HEK293 (cell line): ENCODE measurements around the gene SLBP.

ENCODE experiments used
- CTCF ChIA-PET: fragments of 350-600 bp; formaldehyde crosslinking; extraction: SDS; loops from one replicate; lab custom pipeline; 2021; ENCODE audit warnings: antibody characterized with exemption; lab: Yijun Ruan, JAX
- POLR2A ChIA-PET: fragments of 300-600 bp; formaldehyde crosslinking; extraction: SDS; loops from one replicate; lab custom pipeline; 2020; ENCODE audit warnings: antibody characterized with exemption, inconsistent platforms; lab: Yijun Ruan, JAX
- H3K27ac ChIP-seq: fragments of 200-500 bp; sonication (Bioruptor generic); 2 replicates; pipeline ENCODE4 v1.5.1; 2014; ENCODE audit warnings: low read depth, low read length, control low read depth, inconsistent platforms; ENCODE audit errors: extremely low read depth
- H3K36me3 ChIP-seq, 2 experiments: fragments of 200-500 bp in 1 of 2; sonication (Bioruptor generic) in 1 of 2; 1 replicate in 1 of 2; 2 replicates in 1 of 2; pipeline ENCODE4 v1.5.1; 2014 to 2017; ENCODE audit warnings: inconsistent platforms in 2 of 2, low read length in 2 of 2; ENCODE audit not compliant: control insufficient read depth in 2 of 2, insufficient read depth in 1 of 2
- H3K4me1 ChIP-seq: fragments of 200-500 bp; sonication (Bioruptor generic); 2 replicates; pipeline ENCODE4 v1.5.1; 2014; ENCODE audit warnings: mild to moderate bottlenecking, low read length, inconsistent platforms; ENCODE audit not compliant: control insufficient read depth, insufficient read depth
- H3K4me3 ChIP-seq: 2 replicates; pipeline ENCODE4 v1.5.1; 2011; ENCODE audit warnings: low read depth, mild to moderate bottlenecking, control low read depth, low read length, moderate library complexity
- H3K9me3 ChIP-seq: fragments of 200-500 bp; sonication (Bioruptor generic); 2 replicates; pipeline ENCODE4 v1.5.1; 2014; ENCODE audit warnings: low read depth, low read length, inconsistent platforms; ENCODE audit not compliant: control insufficient read depth, insufficient read depth
- EGR2 ChIP-seq: fragments of 450-650 bp; formaldehyde crosslinking; IDR thresholded peaks from 2 replicates; pipeline ENCODE4 v1.5.1; 2016; ENCODE audit warnings: low read depth, missing biosample characterization, missing genetic modification characterization
- SETDB1 ChIP-seq: IDR thresholded peaks from one replicate; pipeline ENCODE4 v1.6.1; 2017; ENCODE audit warnings: mild to moderate bottlenecking, low read length, moderate library complexity, mixed read lengths; ENCODE audit not compliant: insufficient read length
- ZBTB20 ChIP-seq: fragments of 450-650 bp; formaldehyde crosslinking; IDR thresholded peaks from 2 replicates; pipeline ENCODE4 v1.5.1; 2016; ENCODE audit warnings: missing biosample characterization, missing genetic modification characterization
- ZFP69B ChIP-seq: fragments of 450-650 bp; formaldehyde crosslinking; IDR thresholded peaks from 2 replicates; pipeline ENCODE4 v1.5.1; 2016; ENCODE audit warnings: missing biosample characterization, missing genetic modification characterization
- ZNF292 ChIP-seq: fragments of 450-650 bp; formaldehyde crosslinking; IDR thresholded peaks from 2 replicates; pipeline ENCODE4 v1.5.1; 2016; ENCODE audit warnings: low read depth, missing biosample characterization, missing genetic modification characterization, borderline replicate concordance
- ZNF433 ChIP-seq: fragments of 450-650 bp; formaldehyde crosslinking; IDR thresholded peaks from 2 replicates; pipeline ENCODE4 v1.5.1; 2016; ENCODE audit warnings: missing biosample characterization, missing genetic modification characterization, low read depth
- ZNF549 ChIP-seq: fragments of 450-650 bp; IDR thresholded peaks from 2 replicates; pipeline ENCODE4 v1.5.1; 2018; ENCODE audit warnings: missing biosample characterization, missing genetic modification characterization, mild to moderate bottlenecking, inconsistent platforms, moderate library complexity
- ZNF560 ChIP-seq: fragments of 450-650 bp; formaldehyde crosslinking; IDR thresholded peaks from 2 replicates; pipeline ENCODE4 v1.5.1; 2017; ENCODE audit warnings: missing biosample characterization, missing genetic modification characterization, borderline replicate concordance
- ZNF626 ChIP-seq: fragments of 450-650 bp; sonication (Bioruptor Pico); formaldehyde crosslinking; IDR thresholded peaks from 2 replicates; pipeline ENCODE4 v1.5.1; 2018; ENCODE audit warnings: missing biosample characterization, missing genetic modification characterization, inconsistent platforms
- ZNF747 ChIP-seq: fragments of 450-650 bp; formaldehyde crosslinking; IDR thresholded peaks from 2 replicates; pipeline ENCODE4 v1.5.1; 2016; ENCODE audit warnings: missing biosample characterization, missing genetic modification characterization
- ZNF785 ChIP-seq: fragments of 450-650 bp; formaldehyde crosslinking; IDR thresholded peaks from 2 replicates; pipeline ENCODE4 v1.5.1; 2016; ENCODE audit warnings: missing biosample characterization, missing genetic modification characterization
- ZNF830 ChIP-seq: fragments of 450-650 bp; IDR thresholded peaks from 2 replicates; pipeline ENCODE4 v1.5.0; 2018; ENCODE audit warnings: missing biosample characterization, missing genetic modification characterization, low read depth, mild to moderate bottlenecking, moderate library complexity
- TF ChIP-seq, protein P1 (sequence below): fragments of 450-650 bp; formaldehyde crosslinking; IDR thresholded peaks from 2 replicates; pipeline ENCODE4 v1.5.1; 2016; ENCODE audit warnings: missing biosample characterization, missing genetic modification characterization
- TF ChIP-seq, protein P2 (sequence below): fragments of 450-650 bp; formaldehyde crosslinking; IDR thresholded peaks from 2 replicates; pipeline ENCODE4 v1.5.1; 2016; ENCODE audit warnings: missing biosample characterization, missing genetic modification characterization
- TF ChIP-seq, protein P3 (sequence below): fragments of 450-650 bp; IDR thresholded peaks from 2 replicates; pipeline ENCODE4 v1.5.1; 2018; ENCODE audit warnings: missing biosample characterization, mild to moderate bottlenecking, missing genetic modification characterization
- TF ChIP-seq, protein P4 (sequence below): fragments of 450-650 bp; formaldehyde crosslinking; IDR thresholded peaks from 2 replicates; pipeline ENCODE4 v1.5.1; 2016; ENCODE audit warnings: missing biosample characterization, missing genetic modification characterization
- TF ChIP-seq, protein P5 (sequence below): fragments of 450-650 bp; formaldehyde crosslinking; IDR thresholded peaks from 2 replicates; pipeline ENCODE4 v1.5.1; 2017; ENCODE audit warnings: missing biosample characterization, missing genetic modification characterization
- TF ChIP-seq, protein P6 (sequence below): fragments of 450-650 bp; formaldehyde crosslinking; conservative IDR thresholded peaks from 2 replicates; pipeline ENCODE4 v1.5.1; 2016; ENCODE audit warnings: low read depth, missing biosample characterization, missing genetic modification characterization
- TF ChIP-seq, protein P7 (sequence below): fragments of 450-650 bp; formaldehyde crosslinking; IDR thresholded peaks from 2 replicates; pipeline ENCODE4 v1.5.1; 2016; ENCODE audit warnings: missing biosample characterization, missing genetic modification characterization

SLBP gene

DNA sequence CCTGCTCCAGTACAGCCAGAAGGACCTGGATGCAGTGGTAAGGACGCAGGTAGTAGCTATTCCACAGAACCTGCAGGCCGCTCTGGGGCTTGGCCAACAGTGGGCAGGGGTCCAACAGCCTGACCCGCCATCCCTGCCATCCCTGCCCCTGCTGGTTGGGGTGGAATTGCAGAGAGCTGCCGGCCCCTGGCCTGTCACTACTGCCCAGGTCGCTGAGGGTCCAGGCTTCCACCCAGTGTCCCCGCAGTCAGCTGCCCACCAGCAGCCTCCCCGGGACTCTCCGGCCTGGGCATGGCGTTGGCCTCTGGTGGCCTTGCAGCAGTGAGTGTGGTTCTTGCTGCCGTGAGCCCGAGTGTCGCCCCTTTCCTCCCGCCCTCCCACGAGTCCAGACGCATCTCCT lies 25.5 kb upstream of the SLBP start:
- Histone ChIP-seq H3K4me3 (no peak overlapping the region), H3K36me3 (peaks cover 17 to 100% of the 10 kb centered on the region in 2 experiments; a peak in 2 of 3 replicates), H3K9me3 (no peaks in the 10 kb centered on the region), H3K27ac (no peak overlapping the region), H3K4me1 (no peaks in the 10 kb centered on the region)
- ChIA-PET CTCF (no interaction called here), POLR2A (interaction anchor here (0.6 kb wide), 1 partner anchor 131 kb away, joined by 6 read pairs; no protein-coding TSS in a partner anchor)
- TF ChIP-seq ZNF785 (tag by site-specific recombination) (no peak), ZNF830 (tag by site-specific recombination) (no peak), ZNF626 (tag by site-specific recombination) (no peak), ZNF433 (tag by site-specific recombination) (no peak), ZNF292 (tag by site-specific recombination) (no peak)

DNA sequence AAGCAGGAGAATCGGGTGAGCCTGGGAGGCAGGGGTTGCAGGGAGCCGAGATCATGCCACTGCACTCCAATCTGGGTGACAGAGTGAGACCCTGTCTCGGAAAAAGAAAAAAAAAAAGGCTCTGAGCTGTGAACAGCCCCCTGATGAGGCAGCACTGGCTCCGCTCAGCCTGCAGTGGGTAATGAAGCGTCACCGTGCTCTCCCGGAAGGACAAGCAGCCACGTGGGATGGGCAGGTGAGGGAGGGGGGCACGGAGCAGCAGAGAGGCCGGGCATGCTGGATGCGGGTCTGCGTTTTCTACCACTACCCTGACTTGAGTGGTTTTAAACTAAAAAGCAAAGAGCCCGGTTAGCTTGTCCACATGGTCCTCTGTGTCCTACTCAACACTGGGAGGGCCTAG lies 24.7 kb upstream of the SLBP start:
- H3K9me3 ChIP-seq: no peaks in the 10 kb centered on the region
- no peaks in the 10 kb centered on the region for H3K4me1 ChIP-seq
- ChIA-PET CTCF (interaction anchor here (0.6 to 0.7 kb wide), 3 partner anchors 10 to 906 kb away, joined by 3 read pairs; no protein-coding TSS in a partner anchor), POLR2A (interaction anchor here (0.6 to 0.7 kb wide), 3 partner anchors 16 to 1016 kb away, joined by 3 read pairs; partner anchors contain the start of genes TACC3 and TMEM129)
- peaks cover 17 to 100% of the 10 kb centered on the region in 2 experiments; a peak in 2 of 3 replicates for H3K36me3 ChIP-seq
- H3K4me3 ChIP-seq: no peak overlapping the region
- no peak for TF ChIP-seq EGR2 (tag by site-specific recombination)
- TF ChIP-seq ZFP69B: no peak
- no peak for TF ChIP-seq ZNF560
- TF ChIP-seq, protein P1, sequence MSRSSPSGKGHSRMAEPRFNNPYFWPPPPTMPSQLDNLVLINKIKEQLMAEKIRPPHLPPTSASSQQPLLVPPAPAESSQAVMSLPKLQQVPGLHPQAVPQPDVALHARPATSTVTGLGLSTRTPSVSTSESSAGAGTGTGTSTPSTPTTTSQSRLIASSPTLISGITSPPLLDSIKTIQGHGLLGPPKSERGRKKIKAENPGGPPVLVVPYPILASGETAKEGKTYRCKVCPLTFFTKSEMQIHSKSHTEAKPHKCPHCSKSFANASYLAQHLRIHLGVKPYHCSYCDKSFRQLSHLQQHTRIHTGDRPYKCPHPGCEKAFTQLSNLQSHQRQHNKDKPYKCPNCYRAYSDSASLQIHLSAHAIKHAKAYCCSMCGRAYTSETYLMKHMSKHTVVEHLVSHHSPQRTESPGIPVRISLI (tag by site-specific recombination): no peak
- TF ChIP-seq, protein P2, sequence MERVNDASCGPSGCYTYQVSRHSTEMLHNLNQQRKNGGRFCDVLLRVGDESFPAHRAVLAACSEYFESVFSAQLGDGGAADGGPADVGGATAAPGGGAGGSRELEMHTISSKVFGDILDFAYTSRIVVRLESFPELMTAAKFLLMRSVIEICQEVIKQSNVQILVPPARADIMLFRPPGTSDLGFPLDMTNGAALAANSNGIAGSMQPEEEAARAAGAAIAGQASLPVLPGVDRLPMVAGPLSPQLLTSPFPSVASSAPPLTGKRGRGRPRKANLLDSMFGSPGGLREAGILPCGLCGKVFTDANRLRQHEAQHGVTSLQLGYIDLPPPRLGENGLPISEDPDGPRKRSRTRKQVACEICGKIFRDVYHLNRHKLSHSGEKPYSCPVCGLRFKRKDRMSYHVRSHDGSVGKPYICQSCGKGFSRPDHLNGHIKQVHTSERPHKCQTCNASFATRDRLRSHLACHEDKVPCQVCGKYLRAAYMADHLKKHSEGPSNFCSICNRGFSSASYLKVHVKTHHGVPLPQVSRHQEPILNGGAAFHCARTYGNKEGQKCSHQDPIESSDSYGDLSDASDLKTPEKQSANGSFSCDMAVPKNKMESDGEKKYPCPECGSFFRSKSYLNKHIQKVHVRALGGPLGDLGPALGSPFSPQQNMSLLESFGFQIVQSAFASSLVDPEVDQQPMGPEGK (tag by site-specific recombination): no peak
- TF ChIP-seq, protein P3, sequence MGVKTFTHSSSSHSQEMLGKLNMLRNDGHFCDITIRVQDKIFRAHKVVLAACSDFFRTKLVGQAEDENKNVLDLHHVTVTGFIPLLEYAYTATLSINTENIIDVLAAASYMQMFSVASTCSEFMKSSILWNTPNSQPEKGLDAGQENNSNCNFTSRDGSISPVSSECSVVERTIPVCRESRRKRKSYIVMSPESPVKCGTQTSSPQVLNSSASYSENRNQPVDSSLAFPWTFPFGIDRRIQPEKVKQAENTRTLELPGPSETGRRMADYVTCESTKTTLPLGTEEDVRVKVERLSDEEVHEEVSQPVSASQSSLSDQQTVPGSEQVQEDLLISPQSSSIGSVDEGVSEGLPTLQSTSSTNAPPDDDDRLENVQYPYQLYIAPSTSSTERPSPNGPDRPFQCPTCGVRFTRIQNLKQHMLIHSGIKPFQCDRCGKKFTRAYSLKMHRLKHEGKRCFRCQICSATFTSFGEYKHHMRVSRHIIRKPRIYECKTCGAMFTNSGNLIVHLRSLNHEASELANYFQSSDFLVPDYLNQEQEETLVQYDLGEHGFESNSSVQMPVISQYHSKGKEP: no peak
- TF ChIP-seq SETDB1: no peak
- TF ChIP-seq ZNF747 (tag by site-specific recombination): no peak
- TF ChIP-seq, protein P4, sequence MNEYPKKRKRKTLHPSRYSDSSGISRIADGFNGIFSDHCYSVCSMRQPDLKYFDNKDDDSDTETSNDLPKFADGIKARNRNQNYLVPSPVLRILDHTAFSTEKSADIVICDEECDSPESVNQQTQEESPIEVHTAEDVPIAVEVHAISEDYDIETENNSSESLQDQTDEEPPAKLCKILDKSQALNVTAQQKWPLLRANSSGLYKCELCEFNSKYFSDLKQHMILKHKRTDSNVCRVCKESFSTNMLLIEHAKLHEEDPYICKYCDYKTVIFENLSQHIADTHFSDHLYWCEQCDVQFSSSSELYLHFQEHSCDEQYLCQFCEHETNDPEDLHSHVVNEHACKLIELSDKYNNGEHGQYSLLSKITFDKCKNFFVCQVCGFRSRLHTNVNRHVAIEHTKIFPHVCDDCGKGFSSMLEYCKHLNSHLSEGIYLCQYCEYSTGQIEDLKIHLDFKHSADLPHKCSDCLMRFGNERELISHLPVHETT (tag by site-specific recombination): no peak
- TF ChIP-seq, protein P5, sequence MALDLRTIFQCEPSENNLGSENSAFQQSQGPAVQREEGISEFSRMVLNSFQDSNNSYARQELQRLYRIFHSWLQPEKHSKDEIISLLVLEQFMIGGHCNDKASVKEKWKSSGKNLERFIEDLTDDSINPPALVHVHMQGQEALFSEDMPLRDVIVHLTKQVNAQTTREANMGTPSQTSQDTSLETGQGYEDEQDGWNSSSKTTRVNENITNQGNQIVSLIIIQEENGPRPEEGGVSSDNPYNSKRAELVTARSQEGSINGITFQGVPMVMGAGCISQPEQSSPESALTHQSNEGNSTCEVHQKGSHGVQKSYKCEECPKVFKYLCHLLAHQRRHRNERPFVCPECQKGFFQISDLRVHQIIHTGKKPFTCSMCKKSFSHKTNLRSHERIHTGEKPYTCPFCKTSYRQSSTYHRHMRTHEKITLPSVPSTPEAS: no peak
- no peak for TF ChIP-seq ZBTB20 (tag by site-specific recombination)
- TF ChIP-seq, protein P6, sequence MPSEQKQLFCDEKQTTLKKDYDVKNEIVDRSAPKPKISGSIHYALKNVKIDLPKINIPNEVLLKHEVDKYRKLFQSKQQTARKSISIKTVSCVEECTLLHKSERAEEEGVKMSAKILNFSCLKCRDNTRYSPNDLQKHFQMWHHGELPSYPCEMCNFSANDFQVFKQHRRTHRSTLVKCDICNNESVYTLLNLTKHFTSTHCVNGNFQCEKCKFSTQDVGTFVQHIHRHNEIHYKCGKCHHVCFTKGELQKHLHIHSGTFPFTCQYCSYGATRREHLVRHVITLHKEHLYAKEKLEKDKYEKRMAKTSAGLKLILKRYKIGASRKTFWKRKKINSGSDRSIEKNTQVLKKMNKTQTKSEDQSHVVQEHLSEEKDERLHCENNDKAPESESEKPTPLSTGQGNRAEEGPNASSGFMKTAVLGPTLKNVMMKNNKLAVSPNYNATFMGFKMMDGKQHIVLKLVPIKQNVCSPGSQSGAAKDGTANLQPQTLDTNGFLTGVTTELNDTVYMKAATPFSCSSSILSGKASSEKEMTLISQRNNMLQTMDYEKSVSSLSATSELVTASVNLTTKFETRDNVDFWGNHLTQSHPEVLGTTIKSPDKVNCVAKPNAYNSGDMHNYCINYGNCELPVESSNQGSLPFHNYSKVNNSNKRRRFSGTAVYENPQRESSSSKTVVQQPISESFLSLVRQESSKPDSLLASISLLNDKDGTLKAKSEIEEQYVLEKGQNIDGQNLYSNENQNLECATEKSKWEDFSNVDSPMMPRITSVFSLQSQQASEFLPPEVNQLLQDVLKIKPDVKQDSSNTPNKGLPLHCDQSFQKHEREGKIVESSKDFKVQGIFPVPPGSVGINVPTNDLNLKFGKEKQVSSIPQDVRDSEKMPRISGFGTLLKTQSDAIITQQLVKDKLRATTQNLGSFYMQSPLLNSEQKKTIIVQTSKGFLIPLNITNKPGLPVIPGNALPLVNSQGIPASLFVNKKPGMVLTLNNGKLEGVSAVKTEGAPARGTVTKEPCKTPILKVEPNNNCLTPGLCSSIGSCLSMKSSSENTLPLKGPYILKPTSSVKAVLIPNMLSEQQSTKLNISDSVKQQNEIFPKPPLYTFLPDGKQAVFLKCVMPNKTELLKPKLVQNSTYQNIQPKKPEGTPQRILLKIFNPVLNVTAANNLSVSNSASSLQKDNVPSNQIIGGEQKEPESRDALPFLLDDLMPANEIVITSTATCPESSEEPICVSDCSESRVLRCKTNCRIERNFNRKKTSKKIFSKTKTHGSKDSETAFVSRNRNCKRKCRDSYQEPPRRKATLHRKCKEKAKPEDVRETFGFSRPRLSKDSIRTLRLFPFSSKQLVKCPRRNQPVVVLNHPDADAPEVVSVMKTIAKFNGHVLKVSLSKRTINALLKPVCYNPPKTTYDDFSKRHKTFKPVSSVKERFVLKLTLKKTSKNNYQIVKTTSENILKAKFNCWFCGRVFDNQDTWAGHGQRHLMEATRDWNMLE (tag by site-specific recombination): no peak
- TF ChIP-seq, protein P7, sequence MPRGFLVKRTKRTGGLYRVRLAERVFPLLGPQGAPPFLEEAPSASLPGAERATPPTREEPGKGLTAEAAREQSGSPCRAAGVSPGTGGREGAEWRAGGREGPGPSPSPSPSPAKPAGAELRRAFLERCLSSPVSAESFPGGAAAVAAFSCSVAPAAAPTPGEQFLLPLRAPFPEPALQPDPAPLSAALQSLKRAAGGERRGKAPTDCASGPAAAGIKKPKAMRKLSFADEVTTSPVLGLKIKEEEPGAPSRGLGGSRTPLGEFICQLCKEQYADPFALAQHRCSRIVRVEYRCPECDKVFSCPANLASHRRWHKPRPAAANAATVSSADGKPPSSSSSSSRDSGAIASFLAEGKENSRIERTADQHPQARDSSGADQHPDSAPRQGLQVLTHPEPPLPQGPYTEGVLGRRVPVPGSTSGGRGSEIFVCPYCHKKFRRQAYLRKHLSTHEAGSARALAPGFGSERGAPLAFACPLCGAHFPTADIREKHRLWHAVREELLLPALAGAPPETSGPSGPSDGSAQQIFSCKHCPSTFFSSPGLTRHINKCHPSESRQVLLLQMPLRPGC: no peak
- TF ChIP-seq ZNF549 (tag by site-specific recombination): no peak
- no peak overlapping the region for H3K27ac ChIP-seq
